SU-DHL-6 (cell line): ENCODE measurements around the gene WDFY1.

ENCODE experiments used
- EZH2phosphoT487 ChIP-seq: fragments of 200-600 bp; sonication (generic), shearing (Covaris generic); conservative IDR thresholded peaks from 2 replicates; pipeline ENCODE4 v1.6.1; 2018; ENCODE audit warnings: mild to moderate bottlenecking, antibody characterized with exemption, low read length, moderate library complexity, mixed read lengths
- TF ChIP-seq, protein P1 (sequence below): fragments of 200-600 bp; sonication (generic); IDR thresholded peaks from one replicate; pipeline ENCODE4 v1.5.1; 2017; ENCODE audit warnings: antibody characterized with exemption, mild to moderate bottlenecking, low read length, moderate library complexity; ENCODE audit not compliant: insufficient read depth, poor library complexity, severe bottlenecking

DNA sequence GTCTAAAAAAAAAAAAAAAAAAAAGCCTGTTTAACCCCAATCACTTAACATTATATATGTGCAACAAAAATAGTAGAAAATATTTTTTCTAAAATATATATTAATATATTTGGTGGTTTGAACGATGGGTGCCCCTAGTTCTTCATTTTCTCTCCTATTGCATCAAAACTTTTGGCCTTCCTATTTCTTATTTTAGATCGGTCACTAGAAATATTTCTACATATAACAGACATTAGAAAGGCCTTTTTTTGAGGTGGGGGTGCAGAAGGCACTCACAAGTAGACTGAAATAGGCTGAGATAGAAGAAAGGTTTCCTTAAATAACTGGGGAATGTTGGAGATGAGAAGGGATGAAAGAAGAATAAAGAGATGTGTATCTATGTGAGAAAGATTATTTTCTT lies 58.4 kb downstream of the WDFY1 start:
- TF ChIP-seq, protein P1, sequence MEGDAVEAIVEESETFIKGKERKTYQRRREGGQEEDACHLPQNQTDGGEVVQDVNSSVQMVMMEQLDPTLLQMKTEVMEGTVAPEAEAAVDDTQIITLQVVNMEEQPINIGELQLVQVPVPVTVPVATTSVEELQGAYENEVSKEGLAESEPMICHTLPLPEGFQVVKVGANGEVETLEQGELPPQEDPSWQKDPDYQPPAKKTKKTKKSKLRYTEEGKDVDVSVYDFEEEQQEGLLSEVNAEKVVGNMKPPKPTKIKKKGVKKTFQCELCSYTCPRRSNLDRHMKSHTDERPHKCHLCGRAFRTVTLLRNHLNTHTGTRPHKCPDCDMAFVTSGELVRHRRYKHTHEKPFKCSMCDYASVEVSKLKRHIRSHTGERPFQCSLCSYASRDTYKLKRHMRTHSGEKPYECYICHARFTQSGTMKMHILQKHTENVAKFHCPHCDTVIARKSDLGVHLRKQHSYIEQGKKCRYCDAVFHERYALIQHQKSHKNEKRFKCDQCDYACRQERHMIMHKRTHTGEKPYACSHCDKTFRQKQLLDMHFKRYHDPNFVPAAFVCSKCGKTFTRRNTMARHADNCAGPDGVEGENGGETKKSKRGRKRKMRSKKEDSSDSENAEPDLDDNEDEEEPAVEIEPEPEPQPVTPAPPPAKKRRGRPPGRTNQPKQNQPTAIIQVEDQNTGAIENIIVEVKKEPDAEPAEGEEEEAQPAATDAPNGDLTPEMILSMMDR: no peak
- no peak for TF ChIP-seq EZH2phosphoT487
